SK-N-SH treated with all-trans-retinoic acid at 6 μM for 48 hours (cell line): ENCODE results near the gene ENTHD1.

Experiments
- ATAC-seq: fragments of 200-7000 bp; cut with Tn5 transposase; 3 replicates; pipeline ENCODE4 v1.9.1; 2020; ENCODE audit warnings: mild to moderate bottlenecking, moderate library complexity
- ARNTL ChIP-seq: fragments of 450-650 bp; formaldehyde crosslinking; IDR thresholded peaks from 2 replicates; pipeline ENCODE4 v1.5.0; 2020; ENCODE audit warnings: low read depth, mild to moderate bottlenecking, moderate library complexity, borderline replicate concordance
- BACH2 ChIP-seq: fragments of 250-450 bp; sonication (Bioruptor Pico); IDR thresholded peaks from 2 replicates; pipeline ENCODE4 v1.9.0; 2021; ENCODE audit warnings: mild to moderate bottlenecking, borderline replicate concordance
- CSDC2 ChIP-seq: fragments of 250-450 bp; sonication (Bioruptor Pico); IDR thresholded peaks from 2 replicates; pipeline ENCODE4 v1.5.0; 2020; ENCODE audit warnings: mild to moderate bottlenecking, moderate library complexity
- ESRRG ChIP-seq: fragments of 250-450 bp; sonication (Bioruptor Pico); IDR thresholded peaks from 2 replicates; pipeline ENCODE4 v1.6.1; 2021; ENCODE audit warnings: mild to moderate bottlenecking
- ISL1 ChIP-seq: fragments of 250-450 bp; sonication (Bioruptor Pico); IDR thresholded peaks from 2 replicates; pipeline ENCODE4 v2.1.2; 2022; ENCODE audit warnings: mild to moderate bottlenecking, moderate library complexity
- OSR1 ChIP-seq: fragments of 250-450 bp; sonication (Bioruptor Pico); IDR thresholded peaks from 2 replicates; pipeline ENCODE4 v1.8.0; 2022; ENCODE audit warnings: moderate library complexity, mild to moderate bottlenecking, inconsistent platforms
- PPARA ChIP-seq: fragments of 250-450 bp; sonication (Bioruptor Pico); IDR thresholded peaks from 2 replicates; pipeline ENCODE4 v1.5.0; 2020; ENCODE audit warnings: mild to moderate bottlenecking, borderline replicate concordance
- RARB ChIP-seq: fragments of 250-450 bp; sonication (Bioruptor Pico); IDR thresholded peaks from 2 replicates; pipeline ENCODE4 v1.8.0; 2021; ENCODE audit warnings: mild to moderate bottlenecking, moderate library complexity
- SNAI2 ChIP-seq: fragments of 250-450 bp; sonication (Bioruptor Pico); IDR thresholded peaks from 2 replicates; pipeline ENCODE4 v1.5.0; 2020; ENCODE audit warnings: mild to moderate bottlenecking, moderate library complexity
- TCF4 ChIP-seq: fragments of 250-450 bp; sonication (Bioruptor Pico); IDR thresholded peaks from 2 replicates; pipeline ENCODE4 v1.8.0; 2021; ENCODE audit warnings: mild to moderate bottlenecking, moderate library complexity, borderline replicate concordance
- TOX ChIP-seq: fragments of 250-450 bp; sonication (Bioruptor Pico); IDR thresholded peaks from 2 replicates; pipeline ENCODE4 v1.8.0; 2021; ENCODE audit warnings: mild to moderate bottlenecking, moderate library complexity, borderline replicate concordance
- ZC3H10 ChIP-seq: fragments of 250-450 bp; sonication (Bioruptor Pico); IDR thresholded peaks from 2 replicates; pipeline ENCODE4 v1.5.1; 2021; ENCODE audit warnings: mild to moderate bottlenecking, moderate library complexity
- ZFP3 ChIP-seq: fragments of 250-450 bp; sonication (Bioruptor Pico); IDR thresholded peaks from 2 replicates; pipeline ENCODE4 v1.5.0; 2020; ENCODE audit warnings: mild to moderate bottlenecking, moderate library complexity
- ZFP30 ChIP-seq: fragments of 450-650 bp; formaldehyde crosslinking; IDR thresholded peaks from 2 replicates; pipeline ENCODE4 v1.5.0; 2022; ENCODE audit warnings: mild to moderate bottlenecking, moderate library complexity
- ZNF565 ChIP-seq: fragments of 450-650 bp; formaldehyde crosslinking; conservative IDR thresholded peaks from 2 replicates; pipeline ENCODE4 v1.5.0; 2020; ENCODE audit warnings: low read depth, mild to moderate bottlenecking, moderate library complexity
- ZNF70 ChIP-seq: fragments of 450-650 bp; formaldehyde crosslinking; IDR thresholded peaks from 2 replicates; pipeline ENCODE4 v1.5.0; 2020; ENCODE audit warnings: mild to moderate bottlenecking, moderate library complexity
- ZNF8 ChIP-seq: fragments of 450-650 bp; formaldehyde crosslinking; IDR thresholded peaks from 2 replicates; pipeline ENCODE4 v1.5.0; 2020; ENCODE audit warnings: mild to moderate bottlenecking, moderate library complexity
- TF ChIP-seq, protein P1 (sequence below): fragments of 250-450 bp; sonication (Bioruptor Pico); IDR thresholded peaks from 2 replicates; pipeline ENCODE4 v1.5.1; 2020; ENCODE audit warnings: low read depth, mild to moderate bottlenecking, moderate library complexity
- TF ChIP-seq, protein P2 (sequence below): fragments of 250-450 bp; sonication (Bioruptor Pico); IDR thresholded peaks from 2 replicates; pipeline ENCODE4 v1.8.0; 2020; ENCODE audit warnings: mild to moderate bottlenecking, moderate library complexity, borderline replicate concordance
- TF ChIP-seq, protein P3 (sequence below): fragments of 250-450 bp; sonication (Bioruptor Pico); IDR thresholded peaks from 2 replicates; pipeline ENCODE4 v1.8.0; 2021; ENCODE audit warnings: low read depth, mild to moderate bottlenecking, moderate library complexity, borderline replicate concordance
- TF ChIP-seq, protein P4 (sequence below): fragments of 250-450 bp; sonication (Bioruptor Pico); IDR thresholded peaks from 2 replicates; pipeline ENCODE4 v1.5.1; 2021; ENCODE audit warnings: mild to moderate bottlenecking, moderate library complexity
- TF ChIP-seq, protein P5 (sequence below): fragments of 250-450 bp; sonication (Bioruptor Pico); IDR thresholded peaks from 2 replicates; pipeline ENCODE4 v1.5.0; 2020; ENCODE audit warnings: mild to moderate bottlenecking, moderate library complexity

The ENTHD1 gene

DNA sequence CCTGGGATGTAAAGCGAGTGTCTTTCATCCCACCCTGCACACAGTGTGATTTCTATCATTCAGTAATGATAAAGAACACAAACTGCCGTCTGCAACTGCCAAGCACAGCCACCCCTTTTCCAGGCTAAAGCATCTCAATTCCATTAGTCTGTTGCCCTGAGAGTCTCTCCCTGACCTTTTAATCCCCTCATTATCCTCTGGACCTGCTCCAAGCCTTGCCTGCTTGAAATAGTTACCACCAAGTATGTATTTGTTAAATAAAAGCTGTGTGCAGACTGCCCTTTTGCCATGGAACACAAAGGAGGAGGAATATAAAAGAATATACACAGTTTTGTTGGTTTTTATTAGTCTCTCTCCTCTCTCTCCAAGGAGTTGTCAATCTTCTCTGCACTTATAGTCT, 20.3 kb upstream of the ENTHD1 start (continued):
- no peak for TF ChIP-seq ZNF70 (CRISPR knock-in tag)
- no peak for TF ChIP-seq ZC3H10 (CRISPR knock-in tag)
- no peak for TF ChIP-seq RARB (CRISPR knock-in tag)

DNA sequence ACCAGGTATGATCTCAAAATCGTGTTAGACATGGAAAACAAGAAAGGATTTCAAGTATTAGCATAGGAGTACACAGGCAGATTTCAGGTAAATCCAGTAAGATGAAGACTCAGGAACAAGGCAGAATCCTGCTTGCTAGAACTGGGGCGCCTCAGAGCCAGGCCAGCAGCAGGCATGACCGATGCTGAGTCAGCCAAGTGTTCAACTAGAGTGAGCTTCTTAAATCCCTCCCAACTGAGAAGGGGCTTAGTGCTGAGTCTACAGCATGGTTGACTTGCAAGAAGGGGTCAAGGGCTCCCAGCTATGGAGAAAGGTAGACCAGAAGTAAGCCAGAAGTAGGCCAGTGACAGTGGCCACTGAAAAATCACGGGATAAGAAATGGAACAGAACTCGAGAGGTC, 19.8 kb upstream of the ENTHD1 start:
- no peak for ATAC-seq
- TF ChIP-seq ZNF565 (CRISPR knock-in tag) (no peak), BACH2 (CRISPR knock-in tag) (no peak), OSR1 (CRISPR knock-in tag) (no peak), ARNTL (CRISPR knock-in tag) (no peak), PPARA (CRISPR knock-in tag) (no peak), CSDC2 (no peak), ZFP30 (CRISPR knock-in tag) (no peak), ZFP3 (CRISPR knock-in tag) (no peak), ISL1 (no peak), TCF4 (CRISPR knock-in tag) (no peak), RARB (CRISPR knock-in tag) (no peak), ZC3H10 (CRISPR knock-in tag) (no peak), ZNF8 (CRISPR knock-in tag) (no peak), ZNF70 (CRISPR knock-in tag) (no peak), TOX (CRISPR knock-in tag) (no peak)
- TF ChIP-seq, protein P1, sequence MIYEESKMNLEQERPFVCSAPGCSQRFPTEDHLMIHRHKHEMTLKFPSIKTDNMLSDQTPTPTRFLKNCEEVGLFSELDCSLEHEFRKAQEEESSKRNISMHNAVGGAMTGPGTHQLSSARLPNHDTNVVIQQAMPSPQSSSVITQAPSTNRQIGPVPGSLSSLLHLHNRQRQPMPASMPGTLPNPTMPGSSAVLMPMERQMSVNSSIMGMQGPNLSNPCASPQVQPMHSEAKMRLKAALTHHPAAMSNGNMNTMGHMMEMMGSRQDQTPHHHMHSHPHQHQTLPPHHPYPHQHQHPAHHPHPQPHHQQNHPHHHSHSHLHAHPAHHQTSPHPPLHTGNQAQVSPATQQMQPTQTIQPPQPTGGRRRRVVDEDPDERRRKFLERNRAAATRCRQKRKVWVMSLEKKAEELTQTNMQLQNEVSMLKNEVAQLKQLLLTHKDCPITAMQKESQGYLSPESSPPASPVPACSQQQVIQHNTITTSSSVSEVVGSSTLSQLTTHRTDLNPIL (CRISPR knock-in tag) = no peak
- TF ChIP-seq, protein P2, sequence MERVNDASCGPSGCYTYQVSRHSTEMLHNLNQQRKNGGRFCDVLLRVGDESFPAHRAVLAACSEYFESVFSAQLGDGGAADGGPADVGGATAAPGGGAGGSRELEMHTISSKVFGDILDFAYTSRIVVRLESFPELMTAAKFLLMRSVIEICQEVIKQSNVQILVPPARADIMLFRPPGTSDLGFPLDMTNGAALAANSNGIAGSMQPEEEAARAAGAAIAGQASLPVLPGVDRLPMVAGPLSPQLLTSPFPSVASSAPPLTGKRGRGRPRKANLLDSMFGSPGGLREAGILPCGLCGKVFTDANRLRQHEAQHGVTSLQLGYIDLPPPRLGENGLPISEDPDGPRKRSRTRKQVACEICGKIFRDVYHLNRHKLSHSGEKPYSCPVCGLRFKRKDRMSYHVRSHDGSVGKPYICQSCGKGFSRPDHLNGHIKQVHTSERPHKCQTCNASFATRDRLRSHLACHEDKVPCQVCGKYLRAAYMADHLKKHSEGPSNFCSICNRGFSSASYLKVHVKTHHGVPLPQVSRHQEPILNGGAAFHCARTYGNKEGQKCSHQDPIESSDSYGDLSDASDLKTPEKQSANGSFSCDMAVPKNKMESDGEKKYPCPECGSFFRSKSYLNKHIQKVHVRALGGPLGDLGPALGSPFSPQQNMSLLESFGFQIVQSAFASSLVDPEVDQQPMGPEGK (CRISPR knock-in tag) = no peak
- TF ChIP-seq, protein P3, sequence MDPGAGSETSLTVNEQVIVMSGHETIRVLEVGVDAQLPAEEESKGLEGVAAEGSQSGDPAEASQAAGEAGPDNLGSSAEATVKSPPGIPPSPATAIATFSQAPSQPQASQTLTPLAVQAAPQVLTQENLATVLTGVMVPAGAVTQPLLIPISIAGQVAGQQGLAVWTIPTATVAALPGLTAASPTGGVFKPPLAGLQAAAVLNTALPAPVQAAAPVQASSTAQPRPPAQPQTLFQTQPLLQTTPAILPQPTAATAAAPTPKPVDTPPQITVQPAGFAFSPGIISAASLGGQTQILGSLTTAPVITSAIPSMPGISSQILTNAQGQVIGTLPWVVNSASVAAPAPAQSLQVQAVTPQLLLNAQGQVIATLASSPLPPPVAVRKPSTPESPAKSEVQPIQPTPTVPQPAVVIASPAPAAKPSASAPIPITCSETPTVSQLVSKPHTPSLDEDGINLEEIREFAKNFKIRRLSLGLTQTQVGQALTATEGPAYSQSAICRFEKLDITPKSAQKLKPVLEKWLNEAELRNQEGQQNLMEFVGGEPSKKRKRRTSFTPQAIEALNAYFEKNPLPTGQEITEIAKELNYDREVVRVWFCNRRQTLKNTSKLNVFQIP (CRISPR knock-in tag) = no peak
- TF ChIP-seq, protein P4, sequence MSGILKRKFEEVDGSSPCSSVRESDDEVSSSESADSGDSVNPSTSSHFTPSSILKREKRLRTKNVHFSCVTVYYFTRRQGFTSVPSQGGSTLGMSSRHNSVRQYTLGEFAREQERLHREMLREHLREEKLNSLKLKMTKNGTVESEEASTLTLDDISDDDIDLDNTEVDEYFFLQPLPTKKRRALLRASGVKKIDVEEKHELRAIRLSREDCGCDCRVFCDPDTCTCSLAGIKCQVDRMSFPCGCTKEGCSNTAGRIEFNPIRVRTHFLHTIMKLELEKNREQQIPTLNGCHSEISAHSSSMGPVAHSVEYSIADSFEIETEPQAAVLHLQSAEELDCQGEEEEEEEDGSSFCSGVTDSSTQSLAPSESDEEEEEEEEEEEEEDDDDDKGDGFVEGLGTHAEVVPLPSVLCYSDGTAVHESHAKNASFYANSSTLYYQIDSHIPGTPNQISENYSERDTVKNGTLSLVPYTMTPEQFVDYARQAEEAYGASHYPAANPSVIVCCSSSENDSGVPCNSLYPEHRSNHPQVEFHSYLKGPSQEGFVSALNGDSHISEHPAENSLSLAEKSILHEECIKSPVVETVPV (CRISPR knock-in tag) = no peak

DNA sequence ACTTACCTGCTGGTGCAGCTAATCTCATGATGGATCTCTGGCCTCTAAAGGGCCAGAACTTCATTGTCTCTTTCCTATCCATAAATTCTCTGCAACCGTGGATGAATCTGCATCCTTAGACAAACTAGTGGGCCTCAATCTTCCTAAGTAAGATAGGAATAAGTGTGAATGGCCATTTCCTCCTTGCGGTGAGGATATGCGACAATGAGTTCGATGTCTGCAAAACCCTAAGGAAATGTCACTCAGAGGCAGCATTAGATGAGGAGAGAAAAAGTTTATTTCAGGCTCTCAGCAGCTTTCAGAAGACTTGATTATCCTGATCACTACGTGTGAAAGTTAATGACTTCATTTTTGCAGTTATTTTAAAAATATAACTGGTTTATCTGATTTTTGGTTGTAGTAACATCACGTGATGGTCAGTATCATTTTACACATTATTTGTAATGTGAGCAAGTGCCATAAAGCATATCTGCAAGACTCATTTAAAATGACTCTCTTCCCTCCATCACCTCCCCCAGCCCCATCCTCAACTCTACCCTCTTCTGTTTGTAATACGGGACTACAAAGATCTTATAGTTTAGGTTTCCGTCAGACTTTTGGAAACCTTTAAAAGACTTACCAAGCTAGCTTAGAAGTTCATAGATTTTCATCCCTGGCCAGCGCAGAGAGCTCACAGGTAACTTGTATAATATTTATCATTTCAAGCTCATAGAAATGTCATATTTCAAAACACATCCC, 17.5 kb upstream of the ENTHD1 start:
- no peak for ATAC-seq
- TF ChIP-seq, protein P4 (CRISPR knock-in tag) = no peak
- no peak for TF ChIP-seq ZFP3 (CRISPR knock-in tag)
- no peak for TF ChIP-seq ESRRG (CRISPR knock-in tag)
- TF ChIP-seq ZC3H10 (CRISPR knock-in tag) = no peak
- no peak for TF ChIP-seq RARB (CRISPR knock-in tag)
- TF ChIP-seq, protein P1 (CRISPR knock-in tag) = no peak
- no peak for TF ChIP-seq ZNF565 (CRISPR knock-in tag)
- TF ChIP-seq TOX (CRISPR knock-in tag) = no peak
- TF ChIP-seq SNAI2 (CRISPR knock-in tag) = no peak
- no peak for TF ChIP-seq PPARA (CRISPR knock-in tag)
- TF ChIP-seq, protein P2 (CRISPR knock-in tag) = no peak
- no peak for TF ChIP-seq ISL1
- TF ChIP-seq, protein P5, sequence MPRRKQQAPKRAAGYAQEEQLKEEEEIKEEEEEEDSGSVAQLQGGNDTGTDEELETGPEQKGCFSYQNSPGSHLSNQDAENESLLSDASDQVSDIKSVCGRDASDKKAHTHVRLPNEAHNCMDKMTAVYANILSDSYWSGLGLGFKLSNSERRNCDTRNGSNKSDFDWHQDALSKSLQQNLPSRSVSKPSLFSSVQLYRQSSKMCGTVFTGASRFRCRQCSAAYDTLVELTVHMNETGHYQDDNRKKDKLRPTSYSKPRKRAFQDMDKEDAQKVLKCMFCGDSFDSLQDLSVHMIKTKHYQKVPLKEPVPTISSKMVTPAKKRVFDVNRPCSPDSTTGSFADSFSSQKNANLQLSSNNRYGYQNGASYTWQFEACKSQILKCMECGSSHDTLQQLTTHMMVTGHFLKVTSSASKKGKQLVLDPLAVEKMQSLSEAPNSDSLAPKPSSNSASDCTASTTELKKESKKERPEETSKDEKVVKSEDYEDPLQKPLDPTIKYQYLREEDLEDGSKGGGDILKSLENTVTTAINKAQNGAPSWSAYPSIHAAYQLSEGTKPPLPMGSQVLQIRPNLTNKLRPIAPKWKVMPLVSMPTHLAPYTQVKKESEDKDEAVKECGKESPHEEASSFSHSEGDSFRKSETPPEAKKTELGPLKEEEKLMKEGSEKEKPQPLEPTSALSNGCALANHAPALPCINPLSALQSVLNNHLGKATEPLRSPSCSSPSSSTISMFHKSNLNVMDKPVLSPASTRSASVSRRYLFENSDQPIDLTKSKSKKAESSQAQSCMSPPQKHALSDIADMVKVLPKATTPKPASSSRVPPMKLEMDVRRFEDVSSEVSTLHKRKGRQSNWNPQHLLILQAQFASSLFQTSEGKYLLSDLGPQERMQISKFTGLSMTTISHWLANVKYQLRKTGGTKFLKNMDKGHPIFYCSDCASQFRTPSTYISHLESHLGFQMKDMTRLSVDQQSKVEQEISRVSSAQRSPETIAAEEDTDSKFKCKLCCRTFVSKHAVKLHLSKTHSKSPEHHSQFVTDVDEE (CRISPR knock-in tag) = no peak
- TF ChIP-seq ARNTL (CRISPR knock-in tag) = no peak
- no peak for TF ChIP-seq OSR1 (CRISPR knock-in tag)
- no peak for TF ChIP-seq ZNF70 (CRISPR knock-in tag)
